K562 (cell line): Measurements from ENCODE around the gene DCST1. TPM values are rescaled to one million over a fixed set of nuclear protein-coding genes. Genes with fewer than 3 reads are reported as not detected.
A peak's percentile ranks its signal among the peaks of the same experiment; 100 is the strongest.

ENCODE experiments used
- CREBBP ChIP-seq: IDR thresholded peaks from one replicate; pipeline ENCODE4 v1.6.1; 2012; ENCODE audit warnings: low read depth, mild to moderate bottlenecking, control low read depth, inconsistent platforms, low read length
- CSDE1 ChIP-seq, 2 experiments: fragments of 450-650 bp; IDR thresholded peaks; 2 replicates each; pipeline ENCODE4 v1.6.1; 2016; ENCODE audit warnings: mild to moderate bottlenecking in 1 of 2
- EP400 ChIP-seq: fragments of 450-650 bp; IDR thresholded peaks from 2 replicates; pipeline ENCODE4 v1.6.1; 2017; ENCODE audit warnings: antibody characterized with exemption, mild to moderate bottlenecking, moderate library complexity
- FOXK2 ChIP-seq, 2 experiments: fragments of 450-650 bp; IDR thresholded peaks in 1 of 2; conservative IDR thresholded peaks in 1 of 2; 2 replicates each; pipeline ENCODE4 v1.6.1; 2016; ENCODE audit warnings: low read depth in 2 of 2, mild to moderate bottlenecking in 1 of 2
- HDGF ChIP-seq: fragments of 450-650 bp; IDR thresholded peaks from 2 replicates; pipeline ENCODE4 v1.6.1; 2016
- HMG20A ChIP-seq: fragments of 450-650 bp; formaldehyde crosslinking; conservative IDR thresholded peaks from 2 replicates; pipeline ENCODE4 v1.4.0; 2020; ENCODE audit warnings: mild to moderate bottlenecking, mixed read lengths
- ILF3 ChIP-seq: fragments of 450-650 bp; IDR thresholded peaks from 2 replicates; pipeline ENCODE4 v1.6.1; 2018; ENCODE audit warnings: antibody characterized with exemption, mild to moderate bottlenecking, moderate library complexity, borderline replicate concordance
- MAFK ChIP-seq: IDR thresholded peaks from 2 replicates; pipeline ENCODE4 v1.6.1; 2011; ENCODE audit warnings: low read length, improper control_type of control experiment
- MAZ ChIP-seq, 2 experiments: fragments of 450-650 bp in 1 of 2; sonication (generic) in 1 of 2; formaldehyde crosslinking; IDR thresholded peaks in 1 of 2; conservative IDR thresholded peaks in 1 of 2; 2 replicates each; pipeline versions ENCODE4 v1.4.0 to v1.5.0; 2020; ENCODE audit warnings: mild to moderate bottlenecking in 1 of 2, missing genetic modification reagents in 1 of 2
- MYBL2 ChIP-seq, 2 experiments: fragments of 450-650 bp in 1 of 2; sonication (generic) in 1 of 2; formaldehyde crosslinking in 1 of 2; IDR thresholded peaks; 2 replicates each; pipeline versions ENCODE4 v1.6.1 to v1.8.1; 2017 to 2022; ENCODE audit warnings: borderline replicate concordance in 1 of 2, inconsistent platforms in 1 of 2, low read depth in 1 of 2, mild to moderate bottlenecking in 1 of 2, missing genetic modification reagents in 1 of 2, moderate library complexity in 1 of 2
- NR3C1 ChIP-seq: sonication (generic); formaldehyde crosslinking; IDR thresholded peaks from 2 replicates; pipeline ENCODE4 v1.8.1; 2022; ENCODE audit warnings: missing genetic modification reagents
- POLR2B ChIP-seq: fragments of 450-650 bp; IDR thresholded peaks from 2 replicates; pipeline ENCODE4 v1.6.1; 2018; ENCODE audit warnings: low read depth; ENCODE audit not compliant: partially characterized antibody
- POLR2H ChIP-seq: IDR thresholded peaks from 2 replicates; pipeline ENCODE4 v1.6.1; 2016; ENCODE audit warnings: missing genetic modification characterization, low read depth, mild to moderate bottlenecking, control low read depth, missing compliant biosample characterization, moderate library complexity
- PYGO2 ChIP-seq: fragments of 450-650 bp; IDR thresholded peaks from 2 replicates; pipeline ENCODE4 v1.6.1; 2016; ENCODE audit warnings: mild to moderate bottlenecking, missing genetic modification characterization, moderate library complexity, missing compliant biosample characterization
- SETDB1 ChIP-seq: IDR thresholded peaks from one replicate; pipeline ENCODE4 v1.6.1; 2012; ENCODE audit warnings: low read length, control low read depth, inconsistent platforms
- TOE1 ChIP-seq, 2 experiments: fragments of 450-650 bp in 1 of 2; sonication (generic) in 1 of 2; formaldehyde crosslinking in 1 of 2; IDR thresholded peaks; 2 replicates each; pipeline versions ENCODE4 v1.7.1 to v1.8.0; 2016 to 2022; ENCODE audit warnings: borderline replicate concordance in 2 of 2, mild to moderate bottlenecking in 2 of 2, antibody characterized with exemption in 1 of 2, inconsistent platforms in 1 of 2, low read depth in 1 of 2, missing genetic modification reagents in 1 of 2, moderate library complexity in 1 of 2
- ZFPM2 ChIP-seq: fragments of 250-450 bp; sonication (Bioruptor Pico); IDR thresholded peaks from 2 replicates; pipeline ENCODE4 v1.5.1; 2022; ENCODE audit warnings: mild to moderate bottlenecking
- ZNF23 ChIP-seq: fragments of 250-450 bp; sonication (Bioruptor Pico); IDR thresholded peaks from 2 replicates; pipeline ENCODE4 v1.4.0; 2020; ENCODE audit warnings: mild to moderate bottlenecking
- ZNF561 ChIP-seq: fragments of 450-650 bp; formaldehyde crosslinking; conservative IDR thresholded peaks from 2 replicates; pipeline ENCODE4 v1.4.0; 2020; ENCODE audit warnings: mild to moderate bottlenecking, moderate library complexity
- ZNF696 ChIP-seq: fragments of 250-450 bp; sonication (Bioruptor Pico); conservative IDR thresholded peaks from 2 replicates; pipeline ENCODE4 v1.4.0; 2020; ENCODE audit warnings: mild to moderate bottlenecking, moderate library complexity
- ZNF76 ChIP-seq: fragments of 250-450 bp; sonication (Bioruptor Pico); IDR thresholded peaks from 2 replicates; pipeline ENCODE4 v1.4.0; 2020; ENCODE audit warnings: mild to moderate bottlenecking, moderate library complexity, borderline replicate concordance
- ZSCAN29 ChIP-seq: fragments of 450-650 bp; IDR thresholded peaks from 2 replicates; pipeline ENCODE4 v1.6.1; 2017
- polyA plus RNA-seq, 8 experiments: library from polyadenylated mRNA; depleted of rRNA in 4 of 8; stranded (reverse) in 5 of 8; unstranded in 3 of 8; fragments of >200 nt; fragmentation: Nextera tagmentation in 2 of 8; fragmentation: Illumina TruSeq in 1 of 8; extraction: Ambion mirVana in 2 of 8; extraction: Trizol in 1 of 8; gene quantifications; 2 replicates each; pipeline versions ENCODE4 v1.2.1 to v1.2.3, GENCODE V29; 2011 to 2014; ENCODE audit warnings: inconsistent platforms in 1 of 8, missing spikeins in 1 of 8
- total RNA-seq, 7 experiments: library from RNA; depleted of rRNA in 6 of 7; stranded (reverse); fragments of >200 nt in 6 of 7; fragmentation: Illumina TruSeq in 2 of 7; extraction: Trizol in 2 of 7; gene quantifications; 2 replicates each; pipeline versions ENCODE4 v1.2.1 to v1.2.3, GENCODE V29; 2011 to 2021; ENCODE audit warnings: low replicate concordance in 1 of 7
- TF ChIP-seq, protein P1 (sequence below), 3 experiments: fragments of 200-800 bp in 1 of 3; sonication (Bioruptor generic) in 1 of 3; sonication (generic) in 1 of 3; formaldehyde crosslinking in 1 of 3; IDR thresholded peaks; 2 replicates each; pipeline versions ENCODE4 v1.6.1 to v1.8.0; 2016 to 2022; ENCODE audit warnings: mild to moderate bottlenecking in 2 of 3, missing compliant biosample characterization in 2 of 3, missing genetic modification characterization in 2 of 3, missing genetic modification reagents in 1 of 3
- TF ChIP-seq, protein P2 (sequence below): fragments of 250-450 bp; sonication (Bioruptor Pico); IDR thresholded peaks from 2 replicates; pipeline ENCODE4 v1.4.0; 2020; ENCODE audit warnings: mild to moderate bottlenecking, moderate library complexity, borderline replicate concordance

The DCST1 gene
- total and polyA plus RNA-seq, 9 of the 15 experiments (the other 6 are each of a cell fraction or from before 2014, with no cell fraction given) = not detected

- TF ChIP-seq, protein P1, sequence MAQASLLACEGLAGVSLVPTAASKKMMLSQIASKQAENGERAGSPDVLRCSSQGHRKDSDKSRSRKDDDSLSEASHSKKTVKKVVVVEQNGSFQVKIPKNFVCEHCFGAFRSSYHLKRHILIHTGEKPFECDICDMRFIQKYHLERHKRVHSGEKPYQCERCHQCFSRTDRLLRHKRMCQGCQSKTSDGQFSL (CRISPR knock-in tag; IDR thresholded peaks at IDR 0.05) = peak; percentile 89
- TF ChIP-seq, protein P1 (tag; IDR thresholded peaks at IDR 0.05) = peak in 1 of 2 experiments; percentile 85; a peak in 2 of 4 replicates
- peak in 1 of 2 experiments; percentile 71; a peak in 1 of 4 replicates for TF ChIP-seq FOXK2 (conservative IDR thresholded peaks at IDR 0.05 in 1 of 2, IDR thresholded peaks at IDR 0.05 in 1 of 2; ENCODE audit: low read depth in 2 of 2)
- 0 out of 2 replicates have a peak, but pooled peaks have one; percentile 68 for TF ChIP-seq ZNF76 (CRISPR knock-in tag)
- no peak for TF ChIP-seq HMG20A (CRISPR knock-in tag)
- no peak for TF ChIP-seq CREBBP
- 0 out of 2 replicates have a peak, but pooled peaks have one; percentile 45 for TF ChIP-seq PYGO2 (tag)
- peak; percentile 94 to 99 for TF ChIP-seq MAZ (CRISPR knock-in tag; conservative IDR thresholded peaks at IDR 0.05 in 1 of 2, IDR thresholded peaks at IDR 0.05 in 1 of 2)
- no peak for TF ChIP-seq HDGF
- TF ChIP-seq, protein P2, sequence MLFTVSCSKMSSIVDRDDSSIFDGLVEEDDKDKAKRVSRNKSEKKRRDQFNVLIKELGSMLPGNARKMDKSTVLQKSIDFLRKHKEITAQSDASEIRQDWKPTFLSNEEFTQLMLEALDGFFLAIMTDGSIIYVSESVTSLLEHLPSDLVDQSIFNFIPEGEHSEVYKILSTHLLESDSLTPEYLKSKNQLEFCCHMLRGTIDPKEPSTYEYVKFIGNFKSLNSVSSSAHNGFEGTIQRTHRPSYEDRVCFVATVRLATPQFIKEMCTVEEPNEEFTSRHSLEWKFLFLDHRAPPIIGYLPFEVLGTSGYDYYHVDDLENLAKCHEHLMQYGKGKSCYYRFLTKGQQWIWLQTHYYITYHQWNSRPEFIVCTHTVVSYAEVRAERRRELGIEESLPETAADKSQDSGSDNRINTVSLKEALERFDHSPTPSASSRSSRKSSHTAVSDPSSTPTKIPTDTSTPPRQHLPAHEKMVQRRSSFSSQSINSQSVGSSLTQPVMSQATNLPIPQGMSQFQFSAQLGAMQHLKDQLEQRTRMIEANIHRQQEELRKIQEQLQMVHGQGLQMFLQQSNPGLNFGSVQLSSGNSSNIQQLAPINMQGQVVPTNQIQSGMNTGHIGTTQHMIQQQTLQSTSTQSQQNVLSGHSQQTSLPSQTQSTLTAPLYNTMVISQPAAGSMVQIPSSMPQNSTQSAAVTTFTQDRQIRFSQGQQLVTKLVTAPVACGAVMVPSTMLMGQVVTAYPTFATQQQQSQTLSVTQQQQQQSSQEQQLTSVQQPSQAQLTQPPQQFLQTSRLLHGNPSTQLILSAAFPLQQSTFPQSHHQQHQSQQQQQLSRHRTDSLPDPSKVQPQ = no peak
- no peak for TF ChIP-seq ILF3
- peak; percentile 93 for TF ChIP-seq ZSCAN29
- TF ChIP-seq MAFK = peak; percentile 50
- peak; percentile 22; the same call in 1 of the 2 replicates for TF ChIP-seq ZNF561
- no peak for TF ChIP-seq CSDE1 (IDR thresholded peaks at IDR 0.05)
- TF ChIP-seq ZNF696 (CRISPR knock-in tag) = no peak
- TF ChIP-seq MYBL2 (IDR thresholded peaks at IDR 0.05; ENCODE audit: low read depth) = no peak
- TF ChIP-seq MYBL2 (CRISPR knock-in tag; IDR thresholded peaks at IDR 0.05; ENCODE audit: borderline replicate concordance) = no peak
- no peak for TF ChIP-seq SETDB1
- peak; percentile 86 for TF ChIP-seq POLR2B
- TF ChIP-seq EP400 = peak; percentile 94
- peak; percentile 49 for TF ChIP-seq POLR2H (tag)
- no peak for TF ChIP-seq NR3C1
- TF ChIP-seq TOE1 (IDR thresholded peaks at IDR 0.05; ENCODE audit: borderline replicate concordance) = peak; percentile 98
- 0 out of 2 replicates have a peak, but pooled peaks have one; percentile 25 for TF ChIP-seq TOE1 (CRISPR knock-in tag; IDR thresholded peaks at IDR 0.05; ENCODE audit: borderline replicate concordance, low read depth)
- TF ChIP-seq ZFPM2 (CRISPR knock-in tag) = no peak
- no peak for TF ChIP-seq ZNF23 (CRISPR knock-in tag)
These were observed 32.7 kb upstream of the DCST1 start (continued) for GRCh38 chr1:155000726-155001424.
